Ovary (tissue), 9 donors: ENCODE measurements around the gene HDAC7. TPM values are rescaled to one million over a fixed set of nuclear protein-coding genes. Genes with fewer than 3 reads are reported as not detected.

Experiments used
- DNase-seq, 5 donors: peaks; one replicate each; pipeline ENCODE4 v3.0.0-alpha.2; 2019 to 2020
- H3K27ac ChIP-seq, 2 donors: fragments of 200-600 bp; one replicate each; pipeline versions ENCODE4 v1.5.1 to v1.8.0; 2019 to 2022
- H3K27me3 ChIP-seq: fragments of 200-600 bp; one replicate; pipeline ENCODE4 v1.8.0; 2022
- H3K36me3 ChIP-seq: fragments of 200-600 bp; sonication (generic); one replicate; pipeline ENCODE4 v1.5.1; 2019
- H3K4me1 ChIP-seq: one replicate; pipeline ENCODE4 v1.8.1; 2013; ENCODE audit warnings: mild to moderate bottlenecking, moderate library complexity; ENCODE audit not compliant: insufficient read depth
- H3K4me3 ChIP-seq: fragments of 200-600 bp; sonication (generic); one replicate; pipeline ENCODE4 v1.5.1; 2017
- H3K9me3 ChIP-seq, 2 donors: fragments of 200-600 bp in 1 of 2; sonication (generic) in 1 of 2; one replicate each; pipeline versions ENCODE4 v1.5.1 to v1.8.1; 2013 to 2019; ENCODE audit warnings: mild to moderate bottlenecking in 1 of 2, moderate library complexity in 1 of 2
- CTCF ChIP-seq, 3 donors: fragments of 450-650 bp in 2 of 3; fragments of 200-600 bp in 1 of 3; IDR thresholded peaks; one replicate each; pipeline versions ENCODE4 v1.5.1 to v1.8.0; 2016 to 2022; ENCODE audit warnings: antibody characterized with exemption in 3 of 3, mild to moderate bottlenecking in 1 of 3
- EP300 ChIP-seq: sonication (generic); formaldehyde crosslinking; IDR thresholded peaks from one replicate; pipeline ENCODE4 v1.6.1; 2017; ENCODE audit warnings: antibody characterized with exemption
- POLR2A ChIP-seq: fragments of 450-650 bp; IDR thresholded peaks from one replicate; pipeline ENCODE4 v1.6.1; 2017; ENCODE audit warnings: antibody characterized with exemption, mild to moderate bottlenecking, moderate library complexity
- WGBS, 3 donors: extraction: QIAGEN DNeasy Blood & Tissue Kit in 1 of 3; methylation state at CpG; one replicate each; pipeline versions ENCODE4 v1.1.5 to v1.1.7; 2013 to 2017; 5-methylcytosine and 5-hydroxymethylcytosine counted together
- intact Hi-C, 4 donors: fragments of 100-400 bp; cut with DNase I; formaldehyde crosslinking; loops; one replicate each; pipeline versions ENCODE4 v1.11.0 to v1.15.1; 2022 to 2023
- polyA plus RNA-seq, 2 donors: library from polyadenylated mRNA; stranded (reverse); fragments of 200-250 nt in 1 of 2; fragments of 350-450 nt in 1 of 2; fragmentation: Illumina TruSeq in 1 of 2; extraction: RNeasy Lipid Tissue Mini Kit (QIAGEN cat#74804) in 1 of 2; gene quantifications; one replicate each; pipeline ENCODE4 v1.2.3, GENCODE V29; 2013 to 2014
- total RNA-seq, 7 donors: library from RNA; depleted of rRNA in 2 of 7; stranded (reverse); fragments of >200 nt in 2 of 7; fragmentation: NEBNext Ultra II Directional in 3 of 7; extraction: Animal tissue kit (Norgen Biotek cat#: 25700) in 3 of 7; gene quantifications; one replicate each; pipeline versions ENCODE4 v1.1.0 to v1.2.4, GENCODE V29; 2016 to 2023
- donor health status: DM: no; HTN: no; CAD: no; lungs with moderate emphysema.
- donor health status: DM: no; HTN: no; CAD: no.
- donor health status: Bipolar disorder and iron deficiency.
- donor health status: DM: yes; HTN: yes; CAD: no.
- donor health status: DM: no; HTN: no; CAD: no.
- donor health status: DM: yes; HTN: yes; CAD: no.

Gene HDAC7
- total and polyA plus RNA-seq, 9 donors = 40.1 to 151 (median 102) TPM

GRCh38 chr12:47848853-47849252 is 29.1 kb upstream of the HDAC7 start:
- H3K9me3 ChIP-seq = no peaks in the 10 kb centered on the region
- H3K36me3 ChIP-seq = no peaks in the 10 kb centered on the region
- no peak for DNase-seq
- intact Hi-C loops = loop anchor here in 1 of 4 donors (10.0 kb wide), 1 partner anchor 96 kb away; no protein-coding TSS in a partner anchor
- no peaks in the 10 kb centered on the region for H3K27me3 ChIP-seq
- WGBS, 3 donors = 73 to 77% (median 75%) methylated on average over 5 of the region's 5 CpGs
- TF ChIP-seq POLR2A (no peak), EP300 (no peak), CTCF (IDR thresholded peaks at IDR 0.05) (no peak)
- no peak overlapping the region for H3K27ac ChIP-seq
- peaks cover 16% of the 10 kb centered on the region for H3K4me1 ChIP-seq
- no peak overlapping the region for H3K4me3 ChIP-seq

- Histone ChIP-seq H3K4me1 (peaks cover 15% of the 10 kb centered on the region), H3K9me3 (no peaks in the 10 kb centered on the region), H3K27ac (no peak overlapping the region), H3K27me3 (no peaks in the 10 kb centered on the region), H3K36me3 (no peaks in the 10 kb centered on the region), H3K4me3 (no peak overlapping the region)
- intact Hi-C loops = loop anchor here in 1 of 4 donors (10.0 kb wide), 1 partner anchor 98 kb away; no protein-coding TSS in a partner anchor
- DNase-seq = no peak
- WGBS, 3 donors = 93 to 94% (median 93%) methylated on average over 14 of the region's 14 CpGs
- no peak for TF ChIP-seq CTCF (IDR thresholded peaks at IDR 0.05)
- no peak for TF ChIP-seq EP300
- TF ChIP-seq POLR2A = no peak
Observed at GRCh38 chr12:47846294-47846996, 26.7 kb upstream of the HDAC7 start.

GRCh38 chr12:47845081-47845480 is 25.4 kb upstream of the HDAC7 start:
- no peak for DNase-seq
- Histone ChIP-seq H3K36me3 (no peaks in the 10 kb centered on the region), H3K27me3 (no peaks in the 10 kb centered on the region), H3K9me3 (no peaks in the 10 kb centered on the region), H3K4me3 (no peak overlapping the region), H3K27ac (no peak overlapping the region), H3K4me1 (peaks cover 12% of the 10 kb centered on the region)
- TF ChIP-seq CTCF (IDR thresholded peaks at IDR 0.05) (no peak), POLR2A (no peak), EP300 (no peak)
- intact Hi-C loops = loop anchor here in 1 of 4 donors (10.0 kb wide), 1 partner anchor 100 kb away; no protein-coding TSS in a partner anchor
- 94 to 97% (median 94%) methylated on average over 8 of the region's 8 CpGs for WGBS, 3 donors

- WGBS, 3 donors = 69 to 74% (median 69%) methylated on average over 23 to 28 of the region's 28 CpGs
- no peaks in the 10 kb centered on the region for H3K9me3 ChIP-seq
- TF ChIP-seq CTCF (IDR thresholded peaks at IDR 0.05) (no peak), EP300 (no peak), POLR2A (no peak)
- no peak overlapping the region for H3K4me3 ChIP-seq
- intact Hi-C loops = loop anchor here in 1 of 4 donors (10.0 kb wide), 1 partner anchor 100 kb away; no protein-coding TSS in a partner anchor
- H3K36me3 ChIP-seq = no peaks in the 10 kb centered on the region
- no peak overlapping the region for H3K27ac ChIP-seq
- peak in 2 of 5 donors; percentile 43 to 61 for DNase-seq
- H3K27me3 ChIP-seq = no peaks in the 10 kb centered on the region
- H3K4me1 ChIP-seq = peaks cover 12% of the 10 kb centered on the region
Observed at GRCh38 chr12:47844264-47845019, 24.7 kb upstream of the HDAC7 start.
